Coronary artery (tissue), 2 donors: ENCODE data around the gene MLST8.

Experiments
- DNase-seq: peaks from one replicate; pipeline ENCODE4 v3.0.0-alpha.2; 2017; ENCODE audit warnings: low spot score
- H3K27ac ChIP-seq, 2 donors: fragments of 200-600 bp; sonication (generic); one replicate each; pipeline ENCODE4 v1.5.1; 2016 to 2019
- H3K4me3 ChIP-seq: fragments of 200-600 bp; sonication (generic); 2 replicates; pipeline ENCODE4 v1.5.1; 2016; ENCODE audit warnings: mild to moderate bottlenecking, moderate library complexity
- CTCF ChIP-seq: fragments of 200-600 bp; sonication (generic); IDR thresholded peaks from one replicate; pipeline ENCODE4 v1.5.1; 2019; ENCODE audit warnings: antibody characterized with exemption

The MLST8 gene

GRCh38 chr16:2190659-2191445 is 14.4 kb upstream of the MLST8 start:
- H3K4me3 ChIP-seq, result no peak overlapping the region
- DNase-seq, result no peak
- TF ChIP-seq CTCF, result no peak
- H3K27ac ChIP-seq, result no peak overlapping the region

GRCh38 chr16:2191446-2191706 is 13.9 kb upstream of the MLST8 start:
- TF ChIP-seq CTCF, result no peak
- Histone ChIP-seq H3K27ac (no peak overlapping the region), H3K4me3 (no peak overlapping the region)
- DNase-seq, result no peak

GRCh38 chr16:2194166-2194834 is 11.0 kb upstream of the MLST8 start:
- no peak for TF ChIP-seq CTCF
- H3K27ac ChIP-seq, result no peak overlapping the region
- H3K4me3 ChIP-seq, result no peak overlapping the region
- no peak for DNase-seq

GRCh38 chr16:2194852-2195321 is 10.4 kb upstream of the MLST8 start:
- no peak for TF ChIP-seq CTCF
- Histone ChIP-seq H3K27ac (no peak overlapping the region), H3K4me3 (peak overlapping the region; percentile 78)
- DNase-seq, result no peak

- Histone ChIP-seq H3K4me3 (peak overlapping the region; percentile 78), H3K27ac (no peak overlapping the region)
- no peak for DNase-seq
- no peak for TF ChIP-seq CTCF
These were observed 9.7 kb upstream of the MLST8 start for GRCh38 chr16:2195322-2196161.

GRCh38 chr16:2196162-2196980 is 8.9 kb upstream of the MLST8 start, which contains the start of gene CASKIN1:
Gene CASKIN1, minus strand, starts transcription at chr16:2196605. Its CDS starts 173 bp downstream, at chr16:2196432.
- Histone ChIP-seq H3K27ac (no peak within 1 kb of the TSS), H3K4me3 (peak within 1 kb of the TSS; percentile 78)
- no peak for TF ChIP-seq CTCF
- DNase-seq, result no peak
